ENCODE measurements around the gene BYSL. TPM values are rescaled to one million over a fixed set of nuclear protein-coding genes. Genes with fewer than 3 reads are reported as not detected.
A peak's percentile ranks its signal among the peaks of the same experiment; 100 is the strongest.
"Not testable (repeated sequence)": the region's sequence is repeated elsewhere in the genome, so short reads cannot be mapped to it uniquely, and the experiment has no call there.

BYSL gene
- total and polyA plus RNA-seq, 9 donors: 12.2 to 45.7 (median 39.0) TPM

GRCh38 chr6:41939848-41940758 lies 18.8 kb downstream of the BYSL start:
- peaks cover 34% of the 10 kb centered on the region for H3K36me3 ChIP-seq (ENCODE audit: control insufficient read depth, insufficient read depth, low read length)
- H3K9me3 ChIP-seq (replicated peaks; ENCODE audit: control insufficient read depth, low read depth, low read length): no peaks in the 10 kb centered on the region
- DNase-seq: peak; percentile 28
- H3K4me1 ChIP-seq (ENCODE audit: control insufficient read depth, insufficient read depth, low read length): peaks cover 59% of the 10 kb centered on the region
- 4% methylated on average over 15 of the region's 27 CpGs for WGBS (ENCODE audit: insufficient coverage)
- H3K27me3 ChIP-seq (ENCODE audit: control insufficient read depth, insufficient read depth, low read length): no peaks in the 10 kb centered on the region
- peak overlapping the region; percentile 95 for H3K4me3 ChIP-seq (ENCODE audit: low read length)
- peak overlapping the region; percentile 81 for H3K27ac ChIP-seq (ENCODE audit: low read length)

- WGBS (ENCODE audit: insufficient coverage): under 1% methylated on average over 28 of the region's 38 CpGs
- Histone ChIP-seq H3K4me3 (ENCODE audit: low read length) (peak overlapping the region; percentile 95), H3K36me3 (ENCODE audit: control insufficient read depth, insufficient read depth, low read length) (peaks cover 26% of the 10 kb centered on the region), H3K27me3 (ENCODE audit: control insufficient read depth, insufficient read depth, low read length) (no peaks in the 10 kb centered on the region), H3K9me3 (replicated peaks; ENCODE audit: control insufficient read depth, low read depth, low read length) (no peaks in the 10 kb centered on the region), H3K27ac (ENCODE audit: low read length) (peak overlapping the region; percentile 81), H3K4me1 (ENCODE audit: control insufficient read depth, insufficient read depth, low read length) (peaks cover 52% of the 10 kb centered on the region)
- DNase-seq: peak; percentile 63
Observed at GRCh38 chr6:41940759-41941279, 19.5 kb downstream of the BYSL start.

DNA sequence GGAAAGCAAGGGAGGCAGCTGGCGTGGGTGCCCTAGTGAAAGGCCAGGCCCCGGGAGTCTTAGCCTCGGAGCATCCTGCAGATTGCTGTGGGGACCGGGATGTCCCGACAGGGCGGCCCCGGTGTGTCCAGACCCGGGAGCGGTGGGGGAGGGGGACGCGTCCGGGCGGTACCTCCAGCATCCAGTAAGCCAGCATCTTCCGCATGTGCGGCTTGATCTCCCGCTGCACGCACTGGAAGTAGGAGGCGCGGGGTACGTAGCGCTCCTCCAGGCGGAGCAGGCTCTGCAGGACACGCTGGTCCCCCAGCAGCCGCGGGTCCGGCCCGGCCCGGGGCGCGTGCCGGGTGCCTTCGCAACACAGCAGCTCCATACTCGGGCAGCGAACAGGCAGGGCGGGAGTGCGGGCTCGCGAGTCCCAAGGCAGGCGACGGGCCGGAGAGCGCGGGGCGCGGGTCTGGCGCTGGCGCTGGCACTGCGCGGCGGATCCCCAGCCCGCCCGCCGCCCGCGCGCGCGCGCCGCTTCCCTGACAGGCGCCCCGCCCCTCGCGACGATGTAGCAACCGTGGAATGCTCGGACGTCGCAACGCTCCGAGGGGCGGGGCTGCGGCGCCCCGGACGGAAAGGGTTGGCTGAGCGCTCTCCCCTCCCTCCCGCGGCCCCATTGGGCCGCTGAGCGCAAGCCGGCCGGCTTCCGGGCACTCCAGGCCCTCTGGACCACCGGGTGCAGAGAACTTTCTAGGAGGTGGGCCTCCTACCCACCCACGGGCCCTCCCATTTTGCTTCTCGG lies 20.2 kb downstream of the BYSL start, which contains the start of gene CCND3:
Gene CCND3 (minus strand): TSS at position 529 of the 787 bp plus-strand sequence. CDS start 159 bp downstream, at position 370.
- no peaks in the 10 kb centered on the region for H3K9me3 ChIP-seq (replicated peaks; ENCODE audit: control insufficient read depth, low read depth, low read length)
- peaks cover 20% of the 10 kb centered on the region for H3K36me3 ChIP-seq (ENCODE audit: control insufficient read depth, insufficient read depth, low read length)
- under 1% methylated on average over 84 of the region's 87 CpGs for WGBS (ENCODE audit: insufficient coverage)
- H3K27me3 ChIP-seq (ENCODE audit: control insufficient read depth, insufficient read depth, low read length): no peaks in the 10 kb centered on the region
- DNase-seq: peak; percentile 97
- H3K27ac ChIP-seq (ENCODE audit: low read length): peak within 1 kb of the TSS; percentile 81
- H3K4me3 ChIP-seq (ENCODE audit: low read length): peak within 1 kb of the TSS; percentile 95
- peaks cover 46% of the 10 kb centered on the region for H3K4me1 ChIP-seq (ENCODE audit: control insufficient read depth, insufficient read depth, low read length)

DNA sequence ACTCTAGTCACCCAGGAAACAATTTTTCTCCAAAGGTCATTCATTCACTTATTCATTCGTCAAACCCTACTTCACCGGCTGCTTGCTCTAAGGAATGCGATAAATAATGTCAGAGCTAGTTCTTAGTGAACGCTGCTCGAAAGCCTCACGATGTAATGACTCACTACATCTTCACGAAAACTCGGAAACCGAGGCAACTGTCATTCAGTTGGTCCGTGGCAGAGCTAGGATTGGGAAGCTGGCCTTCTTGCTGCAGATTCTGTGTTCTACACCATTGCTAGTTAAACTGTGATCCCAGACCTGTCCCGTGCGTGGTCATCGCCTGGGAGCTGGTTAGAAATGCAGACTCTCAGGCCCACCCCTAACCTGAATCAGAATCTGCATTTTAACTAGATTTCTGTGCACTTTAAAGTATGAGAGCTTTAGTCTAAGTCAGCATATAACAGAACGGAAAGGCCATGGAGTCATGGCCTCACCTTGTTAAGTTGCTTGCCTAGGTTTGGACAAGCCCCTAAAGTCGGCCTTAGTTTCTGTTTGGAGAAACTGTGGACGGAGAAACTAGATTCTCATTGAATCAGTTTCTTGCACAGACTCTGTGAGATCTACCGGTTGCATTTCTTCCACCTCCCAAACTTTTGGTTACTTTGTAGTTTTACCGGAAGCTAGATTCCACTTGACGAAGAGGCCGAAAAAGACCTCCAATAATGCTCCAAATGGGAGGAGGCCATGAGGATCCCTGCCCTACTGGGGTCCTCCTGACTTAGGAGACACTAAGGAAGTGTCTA lies 21.0 kb downstream of the BYSL start:
- Histone ChIP-seq H3K36me3 (ENCODE audit: control insufficient read depth, insufficient read depth, low read length) (peaks cover 13% of the 10 kb centered on the region), H3K27ac (ENCODE audit: low read length) (peak overlapping the region; percentile 76), H3K4me3 (ENCODE audit: low read length) (peak overlapping the region; percentile 61), H3K4me1 (ENCODE audit: control insufficient read depth, insufficient read depth, low read length) (peaks cover 39% of the 10 kb centered on the region), H3K27me3 (ENCODE audit: control insufficient read depth, insufficient read depth, low read length) (no peaks in the 10 kb centered on the region), H3K9me3 (replicated peaks; ENCODE audit: control insufficient read depth, low read depth, low read length) (no peaks in the 10 kb centered on the region)
- WGBS (ENCODE audit: insufficient coverage): 26% methylated on average over 10 of the region's 20 CpGs
- DNase-seq: no peak

GRCh38 chr6:41942882-41943281 lies 21.6 kb downstream of the BYSL start:
- not testable (repeated sequence) for H3K4me3 ChIP-seq (ENCODE audit: low read length); H3K27me3 ChIP-seq (ENCODE audit: control insufficient read depth, insufficient read depth, low read length); H3K36me3 ChIP-seq (ENCODE audit: control insufficient read depth, insufficient read depth, low read length); DNase-seq; H3K27ac ChIP-seq (ENCODE audit: low read length); H3K9me3 ChIP-seq (replicated peaks; ENCODE audit: control insufficient read depth, low read depth, low read length)
- peaks cover 32% of the 10 kb centered on the region for H3K4me1 ChIP-seq (ENCODE audit: control insufficient read depth, insufficient read depth, low read length)
- 100% methylated on average over 2 of the region's 14 CpGs for WGBS (ENCODE audit: insufficient coverage)

DNA sequence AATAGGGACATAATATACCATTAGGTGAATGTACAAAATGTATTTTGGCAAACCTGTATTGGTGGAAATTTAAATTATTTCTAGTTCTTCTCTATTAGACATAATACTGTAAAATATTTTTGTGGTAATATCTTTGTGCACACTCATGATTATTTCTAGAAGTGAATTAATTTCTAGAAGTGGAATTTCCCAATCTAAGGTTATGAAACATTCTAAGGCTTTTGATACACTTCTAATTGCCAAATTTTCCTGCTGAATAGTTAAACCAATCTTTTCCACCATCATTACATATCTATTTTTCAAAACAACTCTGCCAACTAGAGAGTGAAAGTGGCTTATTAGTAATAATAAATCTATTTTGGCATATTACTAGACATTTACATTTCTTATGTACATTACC lies 22.2 kb downstream of the BYSL start:
- H3K27ac ChIP-seq (ENCODE audit: low read length): no peak overlapping the region
- DNase-seq: no peak
- H3K4me3 ChIP-seq (ENCODE audit: low read length): no peak overlapping the region

DNA sequence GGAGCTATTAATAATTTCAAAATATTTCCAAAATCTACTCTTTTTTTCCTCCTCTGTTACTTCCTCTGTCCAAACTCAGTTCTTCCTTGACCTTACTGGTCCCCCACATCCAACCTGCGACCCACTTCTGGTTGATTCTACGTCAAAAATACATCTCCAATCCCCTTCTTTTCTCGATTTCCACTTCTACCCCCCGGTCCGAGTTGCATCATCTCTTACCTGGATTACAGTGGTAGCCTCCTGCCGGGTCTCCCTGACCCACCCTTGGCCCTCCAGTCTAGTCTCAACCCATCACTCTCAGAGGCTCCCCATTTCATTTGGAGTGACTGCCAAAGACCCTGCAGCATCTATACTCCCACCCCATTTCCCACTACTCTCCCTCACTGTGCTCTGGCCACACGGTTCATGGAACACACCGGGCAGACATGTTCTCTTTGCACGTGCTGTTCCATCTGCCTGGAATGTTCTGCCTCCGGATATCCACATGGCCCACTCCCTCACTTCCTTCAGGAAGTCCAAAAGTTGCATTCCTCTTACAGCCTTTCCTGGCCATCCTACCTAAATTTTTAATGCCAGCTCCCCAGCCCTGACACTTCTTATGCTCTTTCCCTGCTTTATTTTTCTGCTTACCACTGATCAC lies 26.4 kb downstream of the BYSL start:
- Histone ChIP-seq H3K36me3 (ENCODE audit: control insufficient read depth, insufficient read depth, low read length) (no peaks in the 10 kb centered on the region), H3K4me3 (ENCODE audit: low read length) (no peak overlapping the region), H3K27me3 (ENCODE audit: control insufficient read depth, insufficient read depth, low read length) (no peaks in the 10 kb centered on the region), H3K9me3 (replicated peaks; ENCODE audit: control insufficient read depth, low read depth, low read length) (no peaks in the 10 kb centered on the region), H3K4me1 (ENCODE audit: control insufficient read depth, insufficient read depth, low read length) (no peaks in the 10 kb centered on the region), H3K27ac (ENCODE audit: low read length) (no peak overlapping the region)
- DNase-seq: no peak
- WGBS (ENCODE audit: insufficient coverage): 78% methylated on average over 10 of the region's 10 CpGs

More for the DNA sequence above, 22.2 kb downstream of the BYSL start:
- Histone ChIP-seq H3K9me3 (replicated peaks; ENCODE audit: control insufficient read depth, low read depth, low read length) (no peaks in the 10 kb centered on the region), H3K4me1 (ENCODE audit: control insufficient read depth, insufficient read depth, low read length) (peaks cover 27% of the 10 kb centered on the region), H3K27me3 (ENCODE audit: control insufficient read depth, insufficient read depth, low read length) (no peaks in the 10 kb centered on the region), H3K36me3 (ENCODE audit: control insufficient read depth, insufficient read depth, low read length) (peaks cover 7% of the 10 kb centered on the region)

GRCh38 chr6:41954668-41955067 lies 33.4 kb downstream of the BYSL start:
- H3K9me3 ChIP-seq (replicated peaks; ENCODE audit: control insufficient read depth, low read depth, low read length): no peaks in the 10 kb centered on the region
- H3K27ac ChIP-seq (ENCODE audit: low read length): no peak overlapping the region
- H3K4me3 ChIP-seq (ENCODE audit: low read length): no peak overlapping the region
- no peak for DNase-seq
- no peaks in the 10 kb centered on the region for H3K27me3 ChIP-seq (ENCODE audit: control insufficient read depth, insufficient read depth, low read length)
- H3K36me3 ChIP-seq (ENCODE audit: control insufficient read depth, insufficient read depth, low read length): no peaks in the 10 kb centered on the region
- no peaks in the 10 kb centered on the region for H3K4me1 ChIP-seq (ENCODE audit: control insufficient read depth, insufficient read depth, low read length)
- WGBS (ENCODE audit: insufficient coverage): no CpG with 5 or more reads among the region's 2 CpGs

GRCh38 chr6:41955412-41955811 lies 34.1 kb downstream of the BYSL start:
- DNase-seq: no peak
- H3K27ac ChIP-seq (ENCODE audit: low read length): no peak overlapping the region
- WGBS (ENCODE audit: insufficient coverage): no CpG with 5 or more reads among the region's 2 CpGs
- no peaks in the 10 kb centered on the region for H3K4me1 ChIP-seq (ENCODE audit: control insufficient read depth, insufficient read depth, low read length)
- H3K4me3 ChIP-seq (ENCODE audit: low read length): no peak overlapping the region
- H3K9me3 ChIP-seq (replicated peaks; ENCODE audit: control insufficient read depth, low read depth, low read length): no peaks in the 10 kb centered on the region
- no peaks in the 10 kb centered on the region for H3K27me3 ChIP-seq (ENCODE audit: control insufficient read depth, insufficient read depth, low read length)
- no peaks in the 10 kb centered on the region for H3K36me3 ChIP-seq (ENCODE audit: control insufficient read depth, insufficient read depth, low read length)
